Activated CD8-positive, alpha-beta memory T cell treated with anti-CD3 and anti-CD28 coated beads, Interleukin-2, amount 50 U/mL, for 24 hours (primary cell): Measurements from ENCODE around the gene KAT2B.

ENCODE experiments used
- DNase-seq: peaks from one replicate; pipeline ENCODE4 v3.0.0-alpha.2; 2020; ENCODE audit errors: extremely low read depth

KAT2B gene

GRCh38 chr3:20142517-20142916 lies 102.3 kb downstream of the KAT2B start:
- no peak for DNase-seq

DNA sequence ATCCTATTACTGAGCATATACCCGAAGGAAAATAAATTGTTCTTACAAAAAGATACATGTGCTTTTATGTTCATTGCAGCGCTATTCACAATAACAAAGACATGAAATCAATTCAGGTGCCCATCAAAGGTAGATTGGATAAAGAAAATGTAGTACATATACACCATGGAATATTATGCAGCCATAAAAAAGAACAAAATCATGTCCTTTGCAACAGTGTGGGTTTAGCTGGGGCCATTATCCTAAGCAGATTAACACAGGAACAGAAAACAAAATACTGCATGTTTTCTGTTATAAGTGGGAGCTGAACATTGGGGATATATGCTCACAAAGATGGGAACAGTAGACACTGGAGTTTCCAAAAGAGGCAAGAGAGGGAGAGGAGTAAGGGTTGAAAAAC lies 103.3 kb downstream of the KAT2B start:
- DNase-seq = no peak

GRCh38 chr3:20145874-20146273 lies 105.6 kb downstream of the KAT2B start:
- DNase-seq = no peak

DNA sequence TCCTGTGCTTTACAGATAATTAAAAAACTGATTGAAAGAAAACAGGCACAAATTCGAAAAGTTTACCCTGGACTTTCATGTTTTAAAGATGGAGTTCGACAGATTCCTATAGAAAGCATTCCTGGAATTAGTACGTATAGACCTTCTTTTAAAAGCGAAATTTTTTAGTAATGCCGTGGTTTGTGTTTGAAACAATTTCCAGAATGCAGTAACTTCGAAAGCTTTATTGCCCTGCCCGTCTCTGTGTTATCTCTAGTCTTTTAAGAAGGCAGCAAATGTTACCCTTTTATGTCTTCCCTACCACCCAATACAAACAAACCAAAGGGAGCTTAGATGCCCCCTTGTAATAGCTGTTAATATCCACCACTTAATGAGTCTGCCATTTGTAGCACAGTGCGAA lies 106.1 kb downstream of the KAT2B start:
- no peak for DNase-seq

GRCh38 chr3:20147361-20147760 lies 107.1 kb downstream of the KAT2B start:
- no peak for DNase-seq

DNA sequence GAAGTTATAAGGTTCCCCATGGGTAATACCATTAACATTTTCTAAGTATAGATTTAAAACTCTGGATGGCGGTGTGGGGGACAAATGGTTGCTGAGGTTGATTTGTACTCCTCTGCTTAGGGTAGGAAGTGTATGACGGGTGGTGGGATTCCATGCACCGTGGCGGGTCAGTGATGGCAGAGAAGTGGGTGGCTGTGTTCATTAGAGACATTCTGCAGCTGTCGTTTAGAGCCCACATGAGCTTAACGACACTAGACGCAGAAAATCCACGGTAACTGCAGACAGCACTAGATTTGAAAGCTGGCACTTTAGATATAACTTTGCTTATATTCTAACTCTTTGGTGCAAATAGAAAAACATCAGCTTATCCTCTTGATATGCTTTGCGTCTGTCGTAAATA lies 108.2 kb downstream of the KAT2B start:
- DNase-seq = no peak

GRCh38 chr3:20154078-20154477 lies 113.8 kb downstream of the KAT2B start:
- no peak for DNase-seq

GRCh38 chr3:20154928-20155327 lies 114.7 kb downstream of the KAT2B start:
- DNase-seq = no peak

GRCh38 chr3:20160230-20160629 lies 120.0 kb downstream of the KAT2B start:
- no peak for DNase-seq

DNA sequence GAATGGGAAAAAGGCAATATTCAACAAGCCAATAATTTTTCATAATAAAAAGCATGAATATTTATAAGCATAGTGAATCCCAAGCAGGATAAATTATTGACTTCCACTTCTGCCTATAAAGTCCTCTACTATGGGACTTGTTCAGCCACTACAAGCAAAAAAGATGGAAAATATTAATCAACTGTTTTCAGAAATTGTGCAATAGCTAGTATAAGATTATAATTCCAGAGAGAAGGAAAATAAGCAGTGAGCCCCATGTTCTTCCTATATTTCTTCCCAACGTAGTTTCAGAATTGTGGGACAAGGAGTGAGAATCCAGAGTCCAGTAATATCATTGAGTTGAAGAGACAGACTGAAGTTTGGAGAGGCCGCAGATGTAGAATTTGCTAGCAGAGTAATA lies 121.5 kb downstream of the KAT2B start:
- DNase-seq = no peak

DNA sequence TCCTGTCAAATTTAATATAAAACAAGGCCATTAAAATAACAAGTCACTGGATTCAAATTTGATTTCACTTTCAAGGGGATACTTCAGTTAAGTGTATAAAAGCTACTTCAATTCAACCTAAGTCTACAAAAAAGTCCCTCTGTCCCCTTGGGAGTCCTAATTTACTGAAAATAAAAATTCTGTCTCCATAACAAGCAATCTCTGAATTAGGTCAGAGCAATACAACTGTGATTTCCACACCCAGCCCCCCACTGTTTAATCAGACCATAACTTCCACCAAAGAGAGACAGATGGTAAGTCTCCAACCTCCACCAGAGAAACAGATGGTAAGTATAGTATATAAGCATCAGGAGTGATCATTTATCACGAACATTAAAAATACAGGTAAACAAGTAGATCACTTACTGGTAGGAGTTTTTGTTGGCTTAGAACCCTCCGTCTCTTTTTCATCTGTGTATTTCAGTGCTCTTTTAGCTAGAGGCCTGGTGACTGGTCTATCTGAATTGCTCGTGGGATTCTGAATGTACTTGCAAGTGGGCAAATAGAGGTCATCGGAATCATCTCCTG lies 133.7 kb downstream of the KAT2B start:
- DNase-seq = no peak

- no peak for DNase-seq
Observed at GRCh38 chr3:20181276-20181675, 141.0 kb downstream of the KAT2B start.

GRCh38 chr3:20182206-20182605 lies 142.0 kb downstream of the KAT2B start:
- no peak for DNase-seq

DNA sequence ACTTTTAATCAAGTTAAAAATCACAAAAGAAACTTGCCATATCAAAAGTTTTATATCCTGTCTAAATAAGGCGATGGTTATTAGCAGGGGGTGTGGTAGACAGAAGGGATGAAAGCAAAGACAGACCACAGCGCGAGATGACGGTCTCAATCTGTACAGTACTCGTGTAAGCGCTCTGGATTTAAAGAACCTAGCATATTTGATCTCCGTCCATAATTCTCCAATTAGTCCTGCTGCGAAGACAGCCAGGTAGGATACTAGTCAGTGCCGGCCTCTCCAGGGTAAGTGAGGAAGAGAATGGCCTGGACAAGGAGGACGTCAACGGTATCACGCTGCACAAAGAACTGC lies 145.1 kb downstream of the KAT2B start:
- no peak for DNase-seq

DNA sequence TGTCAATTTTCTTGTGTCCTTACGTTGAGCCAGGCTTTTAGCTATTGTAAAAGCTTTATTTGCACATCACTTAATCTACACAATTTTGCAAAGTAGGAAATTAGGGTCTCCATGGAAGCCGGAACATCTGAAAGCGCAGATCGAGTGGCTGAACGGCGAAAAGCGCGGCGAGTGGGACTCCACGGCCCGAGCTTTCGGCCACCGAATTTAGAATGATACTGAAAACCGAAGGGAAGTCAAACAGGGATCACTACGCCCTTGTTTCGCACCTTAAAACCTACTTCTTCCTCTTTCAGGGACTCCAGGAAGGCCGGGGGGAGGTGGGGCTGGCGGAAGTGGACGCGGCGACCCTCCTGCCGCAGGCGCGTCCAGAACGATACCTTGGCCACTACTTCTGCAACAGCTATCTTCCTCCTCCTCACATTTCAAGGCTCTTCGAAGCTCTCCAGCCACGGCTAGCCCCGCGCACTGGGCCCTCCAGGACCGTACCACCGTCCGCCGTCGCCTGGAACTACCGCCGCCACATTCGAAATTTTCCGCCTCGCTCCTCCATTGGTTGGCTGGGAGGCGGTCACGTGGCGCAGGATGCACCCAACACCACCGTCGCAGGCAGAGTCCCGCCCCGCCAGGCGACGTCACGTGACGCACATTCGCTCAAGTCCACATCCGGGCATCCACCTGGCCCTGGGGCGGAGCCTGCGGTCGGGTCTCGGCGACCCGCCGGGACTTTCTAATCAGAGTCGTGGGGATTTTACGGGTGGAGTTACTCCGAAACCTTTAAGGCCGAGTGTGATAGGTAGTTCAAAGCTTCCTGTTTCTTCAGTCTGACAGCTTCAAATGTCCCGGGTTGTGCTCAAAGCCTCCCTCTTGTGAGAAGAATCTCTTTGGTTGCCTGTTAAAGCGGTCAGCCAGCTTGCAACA lies 145.7 kb downstream of the KAT2B start, which contains the start of gene SGO1:
TSS of gene SGO1 (minus strand) at position 528 of the 921 bp plus-strand sequence. CDS start 2,179 bp downstream, outside the sequence.
- DNase-seq = peak; percentile 99

DNA sequence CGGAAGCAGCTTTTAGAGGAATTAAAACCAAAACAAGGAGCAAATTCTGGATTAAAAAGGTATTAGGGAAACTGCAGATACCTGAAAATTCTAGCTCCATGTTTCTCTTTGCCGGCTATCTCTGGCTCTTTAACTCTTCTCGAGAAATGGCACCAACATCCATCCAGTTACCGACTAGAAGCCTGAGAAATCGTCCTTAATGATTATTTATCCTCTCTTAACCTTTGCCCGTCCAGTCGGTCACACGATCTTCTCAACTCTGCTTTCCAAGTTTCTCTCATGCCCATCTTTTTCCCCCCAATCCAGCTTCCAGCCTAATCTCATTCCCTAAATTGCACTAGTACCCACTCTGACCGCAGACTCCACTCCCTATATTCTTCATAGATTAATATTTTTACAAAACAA lies 146.4 kb downstream of the KAT2B start:
- no peak for DNase-seq

DNA sequence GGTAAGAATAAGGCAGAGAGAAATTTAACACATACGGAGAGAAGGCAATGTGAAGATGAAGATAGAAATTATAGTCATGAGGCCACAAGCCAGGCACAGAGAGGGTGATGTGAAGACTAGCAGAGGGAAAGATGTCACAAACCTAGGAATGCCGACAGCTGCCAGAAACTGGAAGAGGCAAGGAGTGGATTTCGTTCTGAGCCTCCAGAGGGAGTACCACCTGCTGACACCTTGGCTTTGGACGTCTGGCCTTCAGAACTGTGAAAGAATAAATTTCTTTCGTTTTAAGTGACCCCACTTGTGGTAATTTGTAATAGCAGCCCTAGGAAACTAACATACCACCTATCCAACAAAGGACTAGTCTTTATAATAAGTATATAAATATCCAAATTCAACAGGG lies 150.7 kb downstream of the KAT2B start:
- DNase-seq = no peak

DNA sequence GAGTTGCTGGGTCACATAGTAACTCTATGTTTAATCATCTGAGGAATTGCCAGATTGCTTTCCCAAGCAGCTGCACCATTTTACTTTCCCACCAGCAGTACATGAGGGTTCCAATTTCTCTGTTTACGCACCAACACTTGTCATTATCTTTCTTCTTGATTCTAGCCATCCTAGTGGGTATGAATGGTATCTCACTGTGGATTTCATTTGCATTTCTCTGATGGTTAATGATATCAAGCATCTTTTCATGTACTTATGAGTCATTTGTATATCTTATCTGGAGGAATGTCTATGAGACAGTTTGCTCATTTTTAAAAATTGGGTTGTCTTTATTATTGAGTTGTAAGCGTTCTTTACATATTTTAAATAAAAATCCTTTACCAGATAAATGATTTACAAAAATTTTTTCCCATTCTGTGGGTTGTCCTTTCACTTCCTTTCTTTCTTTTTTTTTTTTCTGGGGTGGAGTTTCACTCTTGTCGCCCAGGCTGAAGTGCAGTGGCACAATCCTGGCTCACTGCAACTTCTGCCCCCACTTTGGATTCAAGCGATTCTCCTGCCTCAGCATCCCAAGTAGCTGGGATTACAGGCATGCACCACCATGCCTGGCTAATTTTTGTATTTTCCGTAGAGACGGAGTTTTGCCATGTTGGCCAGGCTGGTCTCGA lies 154.7 kb downstream of the KAT2B start:
- DNase-seq = no peak

- DNase-seq = no peak
Observed at GRCh38 chr3:20197775-20198174, 157.5 kb downstream of the KAT2B start.

DNA sequence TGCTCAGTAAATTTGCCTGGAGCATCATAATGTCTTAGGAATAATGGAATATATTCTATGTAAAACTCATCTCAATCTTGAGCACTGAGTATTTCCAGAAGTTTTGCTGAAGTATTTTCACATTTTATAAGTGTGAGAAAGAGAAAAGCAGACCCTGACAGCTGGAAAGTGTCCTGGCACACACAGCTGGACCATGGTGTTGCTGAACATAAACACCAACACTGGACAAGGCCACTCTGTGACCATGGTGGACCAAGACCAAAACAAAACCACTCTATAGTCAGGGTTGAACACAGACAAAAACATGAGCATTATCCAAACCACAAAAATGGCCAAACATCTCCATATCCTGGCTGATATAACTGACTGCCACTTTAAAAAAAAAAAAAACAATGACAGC lies 160.9 kb downstream of the KAT2B start:
- no peak for DNase-seq
